Large intestine (tissue), 3 donors: ENCODE data around the gene SREBF2. TPM values are rescaled to one million over a fixed set of nuclear protein-coding genes. Genes with fewer than 3 reads are reported as not detected.

ENCODE experiments used
- DNase-seq, 2 donors: peaks; one replicate each; pipeline versions ENCODE4 v3.0.0 to v3.0.0-alpha.2; 2013
- H3K27ac ChIP-seq: one replicate; pipeline ENCODE4 v1.5.1; 2013; ENCODE audit warnings: low read length
- H3K27me3 ChIP-seq: 2 replicates; pipeline ENCODE4 v1.6.1; 2013; ENCODE audit warnings: low read length; ENCODE audit not compliant: control insufficient read depth, insufficient read depth
- H3K36me3 ChIP-seq: 2 replicates; pipeline ENCODE4 v1.6.1; 2013; ENCODE audit warnings: low read length; ENCODE audit not compliant: control insufficient read depth, insufficient read depth
- H3K4me1 ChIP-seq: one replicate; pipeline ENCODE4 v1.6.1; 2013; ENCODE audit warnings: low read length; ENCODE audit not compliant: control insufficient read depth, insufficient read depth
- H3K4me3 ChIP-seq: one replicate; pipeline ENCODE4 v1.5.1; 2013; ENCODE audit warnings: low read length
- H3K9me3 ChIP-seq: one replicate; pipeline ENCODE4 v1.6.1; 2013; ENCODE audit warnings: mild to moderate bottlenecking, low read depth, low read length, moderate library complexity; ENCODE audit not compliant: control insufficient read depth
- whole genome bisulfite sequencing: methylation state at CpG from one replicate; pipeline ENCODE4 v1.1.5; 2013; ENCODE audit warnings: low lambda C conversion rate; ENCODE audit not compliant: insufficient coverage; 5-methylcytosine and 5-hydroxymethylcytosine counted together
- polyA plus RNA-seq: library from polyadenylated mRNA; unstranded; fragments of 120-200 nt; gene quantifications from one replicate; pipeline ENCODE4 v1.2.1, GENCODE V29; 2013

SREBF2 gene
- polyA plus RNA-seq, 1 donor, result 73.5 TPM

- no peak for DNase-seq
- Histone ChIP-seq H3K4me1 (peaks cover 10% of the 10 kb centered on the region), H3K36me3 (no peaks in the 10 kb centered on the region), H3K9me3 (peaks cover 7% of the 10 kb centered on the region), H3K27ac (no peak overlapping the region), H3K27me3 (peaks cover 60% of the 10 kb centered on the region), H3K4me3 (no peak overlapping the region)
- WGBS, result no CpG with 5 or more reads among the region's 4 CpGs
These were observed 90.2 kb downstream of the SREBF2 start for GRCh38 chr22:41922940-41923594.

DNA sequence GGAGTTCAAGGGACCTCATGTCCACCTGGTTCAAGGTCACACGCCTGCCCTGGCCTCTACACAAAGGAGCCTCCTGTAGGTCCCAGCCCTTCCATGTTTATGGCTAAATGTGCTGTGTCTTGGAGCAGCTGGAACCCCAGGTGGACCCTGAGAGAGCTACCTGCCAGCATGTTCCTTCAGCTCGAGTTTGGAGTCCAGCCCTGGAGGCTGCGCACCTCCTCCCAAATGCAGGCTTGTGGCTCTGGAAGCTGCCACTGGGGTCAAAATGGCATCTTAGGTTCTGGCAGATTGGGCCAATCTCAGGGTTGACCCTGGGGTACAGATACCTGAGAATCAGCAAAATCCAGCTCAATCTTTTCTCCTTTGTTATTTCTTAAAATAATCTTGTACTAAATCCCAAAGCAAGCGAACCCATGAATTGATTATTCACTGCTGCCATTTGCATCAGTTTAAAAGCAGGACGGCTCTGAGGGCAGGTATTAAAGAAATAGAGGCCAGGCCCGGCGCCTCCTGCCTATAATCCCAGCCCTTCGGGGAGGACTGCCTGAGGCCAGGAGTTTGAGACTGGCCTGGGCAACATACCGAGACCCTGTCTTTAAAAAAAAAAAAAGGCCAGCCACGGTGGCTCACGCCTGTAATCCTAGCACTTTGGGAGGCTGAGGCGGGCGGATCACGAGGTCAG is 90.8 kb downstream of the SREBF2 start:
- H3K27me3 ChIP-seq, result peaks cover 60% of the 10 kb centered on the region
- H3K9me3 ChIP-seq, result peaks cover 7% of the 10 kb centered on the region
- WGBS, result no CpG with 5 or more reads among the region's 14 CpGs
- no peak overlapping the region for H3K4me3 ChIP-seq
- H3K4me1 ChIP-seq, result peaks cover 10% of the 10 kb centered on the region
- H3K27ac ChIP-seq, result no peak overlapping the region
- no peak for DNase-seq
- no peaks in the 10 kb centered on the region for H3K36me3 ChIP-seq

GRCh38 chr22:41925783-41926460 is 93.0 kb downstream of the SREBF2 start:
- Histone ChIP-seq H3K27ac (no peak overlapping the region), H3K9me3 (peaks cover 2% of the 10 kb centered on the region), H3K36me3 (no peaks in the 10 kb centered on the region), H3K4me3 (peak overlapping the region; percentile 23), H3K4me1 (peaks cover 2% of the 10 kb centered on the region), H3K27me3 (peaks cover 41% of the 10 kb centered on the region)
- DNase-seq, result peak; percentile 50 to 51
- WGBS, result no CpG with 5 or more reads among the region's 48 CpGs

DNA sequence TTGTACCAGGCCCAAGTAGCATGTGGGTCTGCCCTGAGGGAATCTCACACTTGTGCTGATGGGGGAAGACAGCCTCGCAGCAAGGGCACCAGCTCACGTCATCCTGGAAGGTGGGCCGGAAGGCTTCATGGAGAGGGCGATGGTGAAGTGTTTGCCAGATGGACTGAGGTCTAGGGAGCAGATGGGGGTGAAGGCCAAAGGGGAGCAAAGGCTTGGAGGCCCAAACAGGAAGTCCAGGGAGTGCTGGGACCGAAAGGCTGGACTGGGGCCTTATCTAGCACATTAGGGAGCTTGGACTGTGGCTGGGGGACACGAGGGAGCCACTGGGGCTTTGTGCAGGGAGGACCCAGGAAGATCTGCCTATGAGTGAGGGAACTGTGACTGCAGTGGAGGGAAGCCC is 94.9 kb downstream of the SREBF2 start:
- Histone ChIP-seq H3K4me3 (no peak overlapping the region), H3K27me3 (peaks cover 40% of the 10 kb centered on the region)
- WGBS, result 70% methylated on average over 3 of the region's 6 CpGs

GRCh38 chr22:41928593-41929417 is 95.9 kb downstream of the SREBF2 start:
- H3K9me3 ChIP-seq, result peaks cover 2% of the 10 kb centered on the region
- H3K27ac ChIP-seq, result no peak overlapping the region
- peaks cover 33% of the 10 kb centered on the region for H3K27me3 ChIP-seq
- H3K4me3 ChIP-seq, result no peak overlapping the region
- no peak for DNase-seq
- H3K36me3 ChIP-seq, result no peaks in the 10 kb centered on the region
- H3K4me1 ChIP-seq, result peaks cover 2% of the 10 kb centered on the region
- WGBS, result no CpG with 5 or more reads among the region's 14 CpGs

More for the DNA sequence above, 94.9 kb downstream of the SREBF2 start:
- Histone ChIP-seq H3K36me3 (no peaks in the 10 kb centered on the region), H3K9me3 (peaks cover 2% of the 10 kb centered on the region), H3K27ac (no peak overlapping the region), H3K4me1 (peaks cover 2% of the 10 kb centered on the region)
- no peak for DNase-seq

- Histone ChIP-seq H3K4me3 (no peak overlapping the region), H3K27me3 (peaks cover 33% of the 10 kb centered on the region), H3K36me3 (no peaks in the 10 kb centered on the region), H3K4me1 (peaks cover 2% of the 10 kb centered on the region), H3K9me3 (peaks cover 2% of the 10 kb centered on the region), H3K27ac (no peak overlapping the region)
- DNase-seq, result no peak
- no CpG with 5 or more reads among the region's 8 CpGs for WGBS
These were observed 96.5 kb downstream of the SREBF2 start for GRCh38 chr22:41929418-41929810.

DNA sequence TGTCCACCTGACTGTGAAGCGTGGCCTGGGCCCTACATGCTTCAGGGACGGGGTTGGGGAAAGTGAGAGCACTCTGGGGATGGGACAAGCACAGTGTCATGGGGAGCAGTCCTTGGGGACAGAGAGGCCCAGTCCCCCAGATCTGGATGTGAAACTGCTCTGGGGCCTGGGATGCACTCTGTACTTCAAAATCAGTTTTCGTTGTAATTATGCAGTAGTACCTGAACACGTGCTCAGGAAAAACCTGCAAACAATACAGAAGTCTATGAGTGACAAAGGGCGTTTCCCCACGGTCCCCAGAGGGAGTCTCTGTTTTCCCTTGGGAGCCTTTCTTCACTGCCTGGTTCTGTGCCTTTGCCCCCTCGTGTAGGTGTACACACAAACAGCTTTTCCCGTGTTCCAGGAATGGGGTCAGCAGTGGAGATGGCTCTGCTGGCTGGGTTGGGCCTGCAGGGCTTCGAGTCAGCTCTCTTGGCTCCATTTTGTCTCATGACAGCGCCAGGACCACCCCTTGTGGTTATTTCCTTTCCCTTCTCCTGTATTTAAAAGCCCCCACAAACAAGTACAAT is 98.9 kb downstream of the SREBF2 start:
- peak in 1 of 2 donors; percentile 39 for DNase-seq
- no peak overlapping the region for H3K27ac ChIP-seq
- peaks cover 18% of the 10 kb centered on the region for H3K27me3 ChIP-seq
- no peaks in the 10 kb centered on the region for H3K9me3 ChIP-seq
- H3K4me1 ChIP-seq, result no peaks in the 10 kb centered on the region
- no CpG with 5 or more reads among the region's 10 CpGs for WGBS
- no peaks in the 10 kb centered on the region for H3K36me3 ChIP-seq
- H3K4me3 ChIP-seq, result no peak overlapping the region

GRCh38 chr22:41932353-41932752 is 99.4 kb downstream of the SREBF2 start:
- H3K36me3 ChIP-seq, result no peaks in the 10 kb centered on the region
- no peak overlapping the region for H3K4me3 ChIP-seq
- no peaks in the 10 kb centered on the region for H3K4me1 ChIP-seq
- H3K27ac ChIP-seq, result no peak overlapping the region
- H3K9me3 ChIP-seq, result no peaks in the 10 kb centered on the region
- H3K27me3 ChIP-seq, result peaks cover 12% of the 10 kb centered on the region
- DNase-seq, result no peak
- WGBS, result no CpG with 5 or more reads among the region's 12 CpGs

- no peaks in the 10 kb centered on the region for H3K9me3 ChIP-seq
- peaks cover 3% of the 10 kb centered on the region for H3K27me3 ChIP-seq
- WGBS, result no CpG with 5 or more reads among the region's 16 CpGs
- no peak overlapping the region for H3K27ac ChIP-seq
- peaks cover under 1% of the 10 kb centered on the region for H3K36me3 ChIP-seq
- no peak for DNase-seq
- H3K4me1 ChIP-seq, result no peaks in the 10 kb centered on the region
- H3K4me3 ChIP-seq, result no peak overlapping the region
These were observed 100.7 kb downstream of the SREBF2 start for GRCh38 chr22:41933411-41934177.
